GM12878 (cell line): ENCODE measurements around the gene TRIM58. TPM values are rescaled to one million over a fixed set of nuclear protein-coding genes. Genes with fewer than 3 reads are reported as not detected.

Source experiments
- ATAC-seq: fragments of 200-7000 bp; cut with Tn5 transposase; 3 replicates; pipeline ENCODE4 v1.9.1; 2020; ENCODE audit warnings: mild to moderate bottlenecking, moderate library complexity
- BruUV-seq: library from RNA; stranded (reverse); fragments of 400-500 nt; replicated peaks from 2 replicates; lab custom pipeline; 2021; lab: Mats Ljungman, UMichigan
- CTCF ChIA-PET: fragments of 300-600 bp; sonication (Branson Sonifier 250); formaldehyde crosslinking; extraction: SDS; loops from one replicate; lab custom pipeline; 2021; ENCODE audit warnings: inconsistent platforms; lab: Yijun Ruan, JAX
- POLR2A ChIA-PET: fragments of 350-600 bp; formaldehyde crosslinking; extraction: SDS; loops from one replicate; lab custom pipeline; 2021; ENCODE audit warnings: inconsistent platforms; lab: Charles Lee
- RAD21 ChIA-PET: fragments of 300-600 bp; sonication (Branson Sonifier 250); formaldehyde crosslinking; loops from one replicate; lab custom pipeline; 2023; ENCODE audit warnings: antibody characterized with exemption; ENCODE audit not compliant: unreplicated experiment; lab: Charles Lee
- SMC1A ChIA-PET: fragments of 300-600 bp; sonication (Branson Sonifier 250); formaldehyde crosslinking; loops from one replicate; lab custom pipeline; 2023; ENCODE audit not compliant: unreplicated experiment, uncharacterized antibody; lab: Charles Lee
- DNase-seq: peaks from one replicate; pipeline ENCODE4 v3.0.0-alpha.2; 2011; ENCODE audit warnings: low read depth, low spot score
- FAIRE-seq: peaks from 3 replicates; lab custom pipeline; 2011; peaks lifted over from hg19 to GRCh38; lab: Jason Lieb, UNC
- H2AFZ ChIP-seq: 2 replicates; pipeline ENCODE4 v1.6.0; 2011; ENCODE audit warnings: low read depth, low read length, control low read depth; ENCODE audit not compliant: control insufficient read depth
- H3K27ac ChIP-seq: 2 replicates; pipeline ENCODE4 v1.5.1; 2011; ENCODE audit warnings: control low read depth; ENCODE audit not compliant: control insufficient read depth, insufficient read depth
- H3K27me3 ChIP-seq, 2 experiments: replicated peaks in 1 of 2; 2 replicates each; pipeline versions ENCODE4 v1.6.0 to v1.6.1; 2011; ENCODE audit warnings: low read length in 1 of 2; ENCODE audit not compliant: control insufficient read depth in 2 of 2, insufficient read depth in 2 of 2
- H3K36me3 ChIP-seq, 2 experiments: 2 replicates each; pipeline ENCODE4 v1.5.1; 2011; ENCODE audit warnings: low read length in 1 of 2; ENCODE audit not compliant: control insufficient read depth in 2 of 2, insufficient read depth in 2 of 2
- H3K4me1 ChIP-seq: 2 replicates; pipeline ENCODE4 v1.6.1; 2011; ENCODE audit warnings: mild to moderate bottlenecking, low read length, moderate library complexity, mixed read lengths; ENCODE audit not compliant: control insufficient read depth, insufficient read depth
- H3K4me2 ChIP-seq: 2 replicates; pipeline ENCODE4 v1.6.0; 2011; ENCODE audit warnings: control low read depth; ENCODE audit not compliant: control insufficient read depth, insufficient read depth
- H3K4me3 ChIP-seq: fragments of 200-600 bp; sonication (generic); 2 replicates; pipeline ENCODE4 v1.5.1; 2016
- H3K79me2 ChIP-seq: 2 replicates; pipeline ENCODE4 v1.6.0; 2011; ENCODE audit warnings: low read length; ENCODE audit not compliant: control insufficient read depth, insufficient read depth
- H3K9ac ChIP-seq: 2 replicates; pipeline ENCODE4 v1.8.0; 2011; ENCODE audit warnings: low read length, control low read depth, mixed read lengths; ENCODE audit not compliant: control insufficient read depth, insufficient read depth
- H3K9me3 ChIP-seq: replicated peaks from 3 replicates; pipeline ENCODE4 v1.5.1; 2011; ENCODE audit warnings: mild to moderate bottlenecking, low read length; ENCODE audit not compliant: control insufficient read depth, insufficient read depth
- H4K20me1 ChIP-seq: 2 replicates; pipeline ENCODE4 v1.6.0; 2011; ENCODE audit not compliant: control insufficient read depth, insufficient read depth
- DPF2 ChIP-seq: fragments of 450-650 bp; IDR thresholded peaks from 2 replicates; pipeline ENCODE4 v1.6.1; 2017; ENCODE audit warnings: mild to moderate bottlenecking
- MEF2A ChIP-seq: IDR thresholded peaks from 2 replicates; pipeline ENCODE4 v1.6.1; 2011; ENCODE audit warnings: low read depth, mild to moderate bottlenecking, low read length, moderate library complexity; ENCODE audit not compliant: insufficient read depth
- NFYB ChIP-seq: IDR thresholded peaks from 2 replicates; pipeline ENCODE4 v1.6.1; 2011; ENCODE audit warnings: low read depth, mild to moderate bottlenecking, low read length, improper control_type of control experiment, moderate library complexity; ENCODE audit not compliant: insufficient read depth
- SREBF2 ChIP-seq: IDR thresholded peaks from 2 replicates; pipeline ENCODE4 v1.6.1; 2012; ENCODE audit warnings: mild to moderate bottlenecking, low read length
- STAT1 ChIP-seq: fragments of 450-650 bp; conservative IDR thresholded peaks from 2 replicates; pipeline ENCODE4 v1.6.1; 2014; ENCODE audit warnings: antibody characterized with exemption, mild to moderate bottlenecking
- WGBS: methylation state at CpG from one replicate; pipeline ENCODE4 v1.1.6; 2016; ENCODE audit warnings: low lambda C conversion rate; ENCODE audit not compliant: insufficient replicate concordance, insufficient coverage; ENCODE audit errors: missing lambda C conversion rate; 5-methylcytosine and 5-hydroxymethylcytosine counted together
- in situ Hi-C: fragments of 300-500 bp; cut with MboI; formaldehyde crosslinking; loops from 9 replicates; pipeline ENCODE4 v1.14.3; 2018; ENCODE audit warnings: mixed read lengths
- intact Hi-C: fragments of 100-400 bp; cut with micrococcal nuclease; formaldehyde crosslinking; loops from one replicate; pipeline ENCODE4 v1.14.2; 2022; ENCODE audit not compliant: unreplicated experiment
- polyA plus RNA-seq, 11 experiments: library from polyadenylated mRNA; depleted of rRNA in 4 of 11; unstranded in 6 of 11; stranded (reverse) in 5 of 11; fragments of >200 nt; fragmentation: Nextera tagmentation in 4 of 11; fragmentation: Illumina TruSeq in 1 of 11; extraction: Ambion mirVana in 4 of 11; extraction: Trizol in 1 of 11; gene quantifications; 1 replicate in 1 of 11; 2 replicates in 10 of 11; pipeline versions ENCODE4 v1.2.1 to v1.2.3, GENCODE V29; 2011 to 2016; ENCODE audit warnings: inconsistent platforms in 2 of 11, missing spikeins in 2 of 11, low read depth in 1 of 11
- total RNA-seq, 4 experiments: library from RNA; depleted of rRNA in 3 of 4; stranded (reverse); fragments of >200 nt in 3 of 4; fragmentation: Illumina TruSeq in 1 of 4; extraction: Trizol in 1 of 4; gene quantifications; 2 replicates each; pipeline versions ENCODE4 v1.2.1 to v1.2.3, GENCODE V29; 2013 to 2021
- TF ChIP-seq, protein P1 (sequence below): fragments of 450-650 bp; IDR thresholded peaks from 2 replicates; pipeline ENCODE4 v1.6.1; 2017; ENCODE audit warnings: borderline replicate concordance
- TF ChIP-seq, protein P2 (sequence below): IDR thresholded peaks from 2 replicates; pipeline ENCODE4 v1.6.1; 2012; ENCODE audit warnings: improper control_type of control experiment, low read depth, low read length; ENCODE audit not compliant: insufficient replicate concordance

Gene TRIM58
- total and polyA plus RNA-seq, 10 of the 15 experiments (the other 5 are each of a cell fraction or from before 2014, with no cell fraction given) = not detected

GRCh38 chr1:247884797-247885413 lies 27.9 kb downstream of the TRIM58 start:
- no peaks in the 10 kb centered on the region for H3K4me1 ChIP-seq
- H3K9ac ChIP-seq = no peak overlapping the region
- 52% methylated on average over 10 of the region's 10 CpGs for WGBS
- TF ChIP-seq, protein P1, sequence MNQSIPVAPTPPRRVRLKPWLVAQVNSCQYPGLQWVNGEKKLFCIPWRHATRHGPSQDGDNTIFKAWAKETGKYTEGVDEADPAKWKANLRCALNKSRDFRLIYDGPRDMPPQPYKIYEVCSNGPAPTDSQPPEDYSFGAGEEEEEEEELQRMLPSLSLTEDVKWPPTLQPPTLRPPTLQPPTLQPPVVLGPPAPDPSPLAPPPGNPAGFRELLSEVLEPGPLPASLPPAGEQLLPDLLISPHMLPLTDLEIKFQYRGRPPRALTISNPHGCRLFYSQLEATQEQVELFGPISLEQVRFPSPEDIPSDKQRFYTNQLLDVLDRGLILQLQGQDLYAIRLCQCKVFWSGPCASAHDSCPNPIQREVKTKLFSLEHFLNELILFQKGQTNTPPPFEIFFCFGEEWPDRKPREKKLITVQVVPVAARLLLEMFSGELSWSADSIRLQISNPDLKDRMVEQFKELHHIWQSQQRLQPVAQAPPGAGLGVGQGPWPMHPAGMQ = no peak
- TF ChIP-seq NFYB (no peak), STAT1 (no peak), MEF2A (no peak), SREBF2 (no peak), DPF2 (no peak)
- TF ChIP-seq, protein P2, sequence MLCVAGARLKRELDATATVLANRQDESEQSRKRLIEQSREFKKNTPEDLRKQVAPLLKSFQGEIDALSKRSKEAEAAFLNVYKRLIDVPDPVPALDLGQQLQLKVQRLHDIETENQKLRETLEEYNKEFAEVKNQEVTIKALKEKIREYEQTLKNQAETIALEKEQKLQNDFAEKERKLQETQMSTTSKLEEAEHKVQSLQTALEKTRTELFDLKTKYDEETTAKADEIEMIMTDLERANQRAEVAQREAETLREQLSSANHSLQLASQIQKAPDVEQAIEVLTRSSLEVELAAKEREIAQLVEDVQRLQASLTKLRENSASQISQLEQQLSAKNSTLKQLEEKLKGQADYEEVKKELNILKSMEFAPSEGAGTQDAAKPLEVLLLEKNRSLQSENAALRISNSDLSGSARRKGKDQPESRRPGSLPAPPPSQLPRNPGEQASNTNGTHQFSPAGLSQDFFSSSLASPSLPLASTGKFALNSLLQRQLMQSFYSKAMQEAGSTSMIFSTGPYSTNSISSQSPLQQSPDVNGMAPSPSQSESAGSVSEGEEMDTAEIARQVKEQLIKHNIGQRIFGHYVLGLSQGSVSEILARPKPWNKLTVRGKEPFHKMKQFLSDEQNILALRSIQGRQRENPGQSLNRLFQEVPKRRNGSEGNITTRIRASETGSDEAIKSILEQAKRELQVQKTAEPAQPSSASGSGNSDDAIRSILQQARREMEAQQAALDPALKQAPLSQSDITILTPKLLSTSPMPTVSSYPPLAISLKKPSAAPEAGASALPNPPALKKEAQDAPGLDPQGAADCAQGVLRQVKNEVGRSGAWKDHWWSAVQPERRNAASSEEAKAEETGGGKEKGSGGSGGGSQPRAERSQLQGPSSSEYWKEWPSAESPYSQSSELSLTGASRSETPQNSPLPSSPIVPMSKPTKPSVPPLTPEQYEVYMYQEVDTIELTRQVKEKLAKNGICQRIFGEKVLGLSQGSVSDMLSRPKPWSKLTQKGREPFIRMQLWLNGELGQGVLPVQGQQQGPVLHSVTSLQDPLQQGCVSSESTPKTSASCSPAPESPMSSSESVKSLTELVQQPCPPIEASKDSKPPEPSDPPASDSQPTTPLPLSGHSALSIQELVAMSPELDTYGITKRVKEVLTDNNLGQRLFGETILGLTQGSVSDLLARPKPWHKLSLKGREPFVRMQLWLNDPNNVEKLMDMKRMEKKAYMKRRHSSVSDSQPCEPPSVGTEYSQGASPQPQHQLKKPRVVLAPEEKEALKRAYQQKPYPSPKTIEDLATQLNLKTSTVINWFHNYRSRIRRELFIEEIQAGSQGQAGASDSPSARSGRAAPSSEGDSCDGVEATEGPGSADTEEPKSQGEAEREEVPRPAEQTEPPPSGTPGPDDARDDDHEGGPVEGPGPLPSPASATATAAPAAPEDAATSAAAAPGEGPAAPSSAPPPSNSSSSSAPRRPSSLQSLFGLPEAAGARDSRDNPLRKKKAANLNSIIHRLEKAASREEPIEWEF = no peak
- TF ChIP-seq, all 136 proteins: peak for 0
- ChIA-PET SMC1A (interaction anchor here (0.7 to 1.4 kb wide), 2 partner anchors 10 to 389 kb away, joined by 3 to 4 read pairs; partner anchors contain the start of gene OR2W3), CTCF (interaction anchor here (0.6 kb wide), 1 partner anchor 32 kb away, joined by 3 read pairs; no protein-coding TSS in a partner anchor), POLR2A (no interaction called here), RAD21 (no interaction called here)
- Histone ChIP-seq H3K79me2 (no peaks in the 10 kb centered on the region), H3K4me2 (no peak overlapping the region), H3K9me3 (no peaks in the 10 kb centered on the region), H3K27ac (no peak overlapping the region), H3K36me3 (no peaks in the 10 kb centered on the region), H4K20me1 (no peaks in the 10 kb centered on the region), H2AFZ (no peak overlapping the region), H3K4me3 (no peak overlapping the region), H3K27me3 (no peaks in the 10 kb centered on the region)
- FAIRE-seq (no peak), ATAC-seq (no peak), DNase-seq (no peak)
- no TSS peak for BruUV-seq
- intact Hi-C loops (no loop called here), in situ Hi-C loops (no loop called here)
